LHCN-M2 (cell line): ENCODE data around the gene CYP3A5. TPM values are rescaled to one million over a fixed set of nuclear protein-coding genes. Genes with fewer than 3 reads are reported as not detected.
A peak's percentile ranks its signal among the peaks of the same experiment; 100 is the strongest.
"Not testable (repeated sequence)": the region's sequence is repeated elsewhere in the genome, so short reads cannot be mapped to it uniquely, and the experiment has no call there.

Experiments used
- DNase-seq: peaks from one replicate; pipeline ENCODE4 v3.0.0-alpha.2; 2012; ENCODE audit warnings: low read depth
- polyA plus RNA-seq: library from polyadenylated mRNA; unstranded; fragments of >200 nt; gene quantifications from one replicate; pipeline ENCODE4 v1.2.1, GENCODE V29; 2012; ENCODE audit warnings: missing spikeins
- total RNA-seq: library from RNA; depleted of rRNA; stranded (reverse); fragments of >200 nt; gene quantifications from 2 replicates; pipeline ENCODE4 v1.2.3, GENCODE V29; 2014; rRNA removed

Gene CYP3A5
- total RNA-seq = not detected in 2 replicates
- polyA plus RNA-seq = 0.17 TPM

DNA sequence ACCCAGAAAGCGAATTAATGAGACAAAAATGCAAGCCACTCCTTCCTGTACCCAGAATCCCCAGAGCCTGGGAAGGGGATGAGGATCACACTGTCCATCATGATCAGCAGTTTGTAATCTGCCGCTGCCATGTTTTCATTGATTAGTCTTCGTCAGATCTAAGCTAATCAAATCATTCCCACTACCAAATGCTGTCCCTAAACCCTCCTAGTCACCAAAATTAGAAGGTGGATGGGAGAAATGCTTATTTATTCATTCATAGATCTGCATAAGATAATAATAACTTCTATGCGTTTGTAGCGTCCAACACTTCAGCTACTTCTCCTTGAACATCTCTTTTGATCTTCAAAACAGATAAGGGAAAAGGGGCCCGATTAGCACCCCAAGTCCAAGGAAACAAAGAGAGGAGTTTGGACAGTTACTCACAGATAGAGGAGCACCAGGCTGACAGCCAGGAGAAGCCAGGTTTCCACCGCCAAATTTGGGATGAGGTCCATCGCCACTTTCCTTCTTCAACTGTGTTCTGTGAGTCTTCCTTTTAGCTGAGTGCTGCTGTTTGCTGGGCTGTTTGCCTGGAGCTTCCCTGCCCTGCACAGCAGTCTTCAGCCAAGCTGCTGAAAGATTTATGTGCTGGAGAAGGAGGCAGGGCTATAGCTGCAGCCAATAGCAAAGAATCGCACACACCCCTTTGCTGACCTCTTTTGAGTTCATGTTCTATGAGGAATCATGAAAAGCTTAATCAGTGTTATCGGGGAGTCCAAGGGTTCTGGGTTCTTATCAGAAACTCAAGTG, at the start of gene CYP3A5:
CYP3A5 (minus strand) TSS at position 597 of the 792 bp plus-strand sequence; CDS start at position 497, 100 bp downstream.
- peak; percentile 31 for DNase-seq

DNA sequence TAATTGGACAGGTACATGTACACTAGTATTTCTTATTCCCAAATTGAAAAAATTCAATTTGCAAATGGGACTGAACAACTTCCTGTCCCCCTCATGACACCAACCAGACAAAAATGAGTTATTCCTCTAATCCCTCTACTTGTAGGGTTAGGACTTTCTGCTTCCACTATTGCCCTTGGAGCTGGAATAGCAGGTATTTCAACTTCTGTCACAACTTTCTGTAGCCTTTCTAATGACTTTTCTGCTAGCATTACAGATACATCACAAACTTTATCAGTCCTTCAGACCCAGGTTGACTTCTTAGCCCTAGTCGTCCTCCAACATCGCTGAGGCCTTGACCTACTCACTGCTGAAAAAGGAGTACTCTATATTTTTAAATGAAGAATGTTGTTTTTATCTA, 48.8 kb upstream of the CYP3A5 start:
- DNase-seq = no peak

DNA sequence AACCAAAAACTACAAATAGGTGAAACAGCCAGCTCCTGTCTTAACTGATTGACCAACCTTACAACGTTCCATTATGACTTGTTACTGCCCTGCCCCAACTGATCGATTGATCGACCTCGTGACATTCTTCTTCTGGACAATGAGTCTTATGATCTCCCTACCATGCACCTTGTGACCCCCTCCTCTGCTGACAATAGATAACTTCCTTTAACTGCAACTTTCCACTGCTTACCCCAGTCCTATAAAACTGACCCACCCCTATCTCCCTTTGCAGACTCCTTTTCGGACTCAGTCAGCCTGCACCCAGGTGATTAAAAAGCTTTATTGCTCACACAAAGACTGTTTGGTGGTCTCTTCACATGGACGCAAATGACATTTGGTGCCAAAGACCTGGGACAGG, 43.4 kb upstream of the CYP3A5 start:
- not testable (repeated sequence) for DNase-seq

DNA sequence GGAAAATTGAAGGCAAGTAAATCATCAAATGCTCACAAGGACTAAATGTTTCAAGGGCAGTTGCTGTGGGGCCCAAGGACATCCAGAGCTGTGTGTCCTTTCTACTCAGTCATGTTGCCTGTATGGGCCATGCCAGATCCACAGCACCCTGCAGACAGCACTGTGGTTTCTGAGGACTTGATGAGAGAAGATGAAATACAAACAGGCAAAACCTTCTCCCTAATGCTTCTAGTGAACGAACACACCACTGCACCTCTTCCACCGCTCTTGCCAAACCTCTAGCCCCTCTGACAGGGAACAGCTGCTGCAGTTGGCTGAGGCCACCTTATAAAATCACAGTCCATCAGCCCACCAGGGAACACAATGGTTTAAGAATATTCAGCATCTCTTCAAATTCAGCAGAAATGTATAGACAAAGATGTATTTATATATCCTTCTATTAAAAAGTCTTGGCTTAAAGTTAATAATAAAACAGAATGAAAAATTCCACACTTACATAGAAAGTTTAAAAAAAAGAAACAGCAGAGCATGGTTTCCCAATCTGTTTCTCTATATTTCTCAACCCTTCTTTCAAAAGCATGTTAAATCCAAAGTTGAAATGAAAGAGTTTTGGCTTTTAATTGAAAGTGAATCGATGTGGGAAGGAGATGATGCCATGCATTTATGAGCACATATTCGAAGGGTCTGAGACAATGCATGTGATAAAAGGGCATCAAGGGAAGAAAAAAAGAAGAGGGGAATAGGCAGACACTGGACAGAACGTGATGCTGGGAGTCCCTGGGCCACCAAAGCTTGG, 41.2 kb upstream of the CYP3A5 start:
- no peak for DNase-seq

DNA sequence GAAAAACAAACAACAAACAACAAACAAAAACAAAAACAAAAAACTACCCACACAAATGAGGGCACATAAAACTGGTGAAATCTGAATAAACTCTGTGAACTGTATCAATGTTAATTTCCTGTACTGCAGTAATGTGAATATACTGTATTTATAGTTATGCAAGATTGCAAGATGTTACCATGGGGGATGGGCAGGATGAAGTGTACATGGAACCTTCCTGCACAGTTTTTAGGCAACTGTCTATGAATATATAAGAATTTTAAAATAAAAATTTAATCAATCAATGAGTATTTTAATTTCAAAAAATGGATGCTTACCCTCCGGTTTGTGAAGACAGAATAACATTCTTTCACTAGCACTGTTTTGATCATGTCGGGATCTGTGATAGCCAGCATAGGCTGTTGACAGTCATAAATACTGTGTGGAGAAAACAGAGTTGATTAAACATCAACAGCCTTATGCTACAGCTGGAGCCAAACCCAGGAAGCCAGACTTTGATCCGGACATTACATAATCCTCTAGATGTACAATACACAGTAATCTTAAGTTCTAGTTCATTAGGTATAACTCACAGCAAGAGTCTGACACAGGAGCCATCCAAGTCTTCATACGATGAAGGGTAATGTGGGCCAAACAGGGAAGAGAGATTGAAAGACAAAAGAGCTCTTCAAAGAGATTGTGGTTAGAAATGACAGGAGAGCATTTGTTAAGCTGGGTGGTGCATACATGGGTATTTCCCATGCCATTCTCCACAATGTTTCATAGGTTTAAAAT, 40.4 kb upstream of the CYP3A5 start:
- no peak for DNase-seq

DNA sequence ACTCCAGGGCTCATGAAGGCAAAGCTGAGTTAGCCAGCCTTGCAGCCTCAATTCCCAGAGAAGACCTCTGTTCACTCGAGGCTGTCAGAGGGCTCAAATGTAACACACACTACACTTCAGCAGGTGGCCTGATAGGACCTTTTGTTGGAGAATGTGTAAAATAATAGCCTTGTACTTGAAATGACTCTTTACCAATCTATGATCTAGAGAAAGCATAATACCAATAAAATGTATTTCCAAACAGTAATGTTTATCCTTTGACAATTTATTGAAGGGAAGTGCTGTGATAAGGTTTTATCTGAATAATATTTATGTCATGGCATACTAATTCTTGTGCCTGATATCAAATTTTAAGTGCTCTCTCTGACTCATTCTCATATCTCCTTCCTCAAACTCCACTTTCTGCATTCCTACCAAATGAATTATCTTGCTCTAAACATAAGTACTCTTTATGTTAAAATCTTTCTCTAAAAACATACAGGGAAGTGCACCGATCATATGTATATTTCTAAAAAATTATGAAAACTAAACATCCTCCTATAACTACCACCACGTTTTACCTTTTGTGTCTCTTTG, 34.3 kb upstream of the CYP3A5 start:
- no peak for DNase-seq

DNA sequence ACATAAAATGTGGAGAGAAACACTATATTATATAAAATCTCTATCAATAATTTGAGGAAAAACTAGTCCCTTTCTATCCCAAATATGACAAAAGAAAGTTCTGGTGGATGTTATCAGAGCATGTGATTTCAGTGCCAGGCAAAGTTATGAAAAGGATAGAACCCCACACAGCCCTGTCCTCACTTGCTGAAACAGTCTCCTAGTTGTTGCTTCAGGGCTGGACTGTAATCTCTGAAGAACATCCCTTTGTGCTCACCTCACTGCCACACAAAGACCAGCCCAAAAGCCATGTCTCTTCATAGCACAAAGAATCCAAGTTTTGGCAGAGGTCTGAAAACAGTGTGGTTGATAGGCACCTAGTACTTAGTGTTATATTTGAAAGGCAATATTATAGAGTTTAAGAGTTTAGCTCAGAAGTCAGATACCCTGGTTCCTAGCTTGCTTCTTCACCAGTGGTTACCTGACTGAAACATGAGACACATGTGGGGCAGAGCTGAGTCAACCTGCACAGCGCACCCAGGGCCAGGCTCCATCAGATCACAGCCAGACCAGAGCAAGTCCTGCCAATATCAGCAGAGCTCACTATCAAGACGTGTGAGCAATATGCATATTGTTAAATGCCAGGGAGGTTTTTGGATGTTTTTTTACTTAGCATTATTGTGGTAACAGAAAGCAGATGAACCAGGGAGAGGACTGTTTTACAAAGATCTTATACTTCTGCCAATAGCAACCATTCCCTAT, 30.2 kb upstream of the CYP3A5 start:
- no peak for DNase-seq

DNA sequence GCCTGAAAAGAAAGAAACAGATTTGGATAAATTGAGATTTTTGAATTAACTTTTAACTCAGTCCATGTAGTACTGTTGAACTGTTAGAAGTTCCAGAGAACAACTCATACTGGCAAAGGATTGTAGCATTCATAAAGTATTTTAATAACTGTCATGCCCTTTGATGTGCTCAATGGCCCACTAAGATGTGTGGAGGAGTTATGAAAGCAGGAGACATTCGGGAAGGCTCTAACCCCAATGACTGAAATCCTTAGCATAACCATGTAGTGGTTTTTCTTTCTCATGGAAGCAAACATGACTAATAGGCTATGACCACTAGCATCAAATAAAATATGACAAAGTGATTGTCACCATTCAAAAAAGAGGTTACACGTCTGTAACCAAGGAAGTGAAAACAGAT, 29.5 kb upstream of the CYP3A5 start:
- DNase-seq = no peak

DNA sequence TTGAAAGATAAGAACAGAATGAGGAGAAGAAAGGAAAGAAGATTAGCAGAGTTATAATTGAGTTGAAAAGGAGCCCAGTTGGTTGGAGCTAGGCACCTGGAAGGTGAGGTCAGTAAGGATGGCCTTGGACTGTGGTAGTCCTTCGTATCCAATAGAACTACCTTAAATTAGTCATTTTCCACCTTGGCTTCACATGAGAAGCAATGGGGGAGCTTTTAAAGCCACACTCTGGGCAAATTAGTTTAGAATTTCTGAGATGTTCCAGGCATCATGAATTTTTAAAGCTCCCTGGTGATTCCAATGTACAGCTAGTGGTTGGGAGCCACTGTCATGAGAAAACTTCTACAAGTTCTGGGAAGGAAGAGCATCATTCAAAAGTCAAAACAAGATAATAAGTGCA, 27.3 kb upstream of the CYP3A5 start:
- peak; percentile 27 for DNase-seq

DNA sequence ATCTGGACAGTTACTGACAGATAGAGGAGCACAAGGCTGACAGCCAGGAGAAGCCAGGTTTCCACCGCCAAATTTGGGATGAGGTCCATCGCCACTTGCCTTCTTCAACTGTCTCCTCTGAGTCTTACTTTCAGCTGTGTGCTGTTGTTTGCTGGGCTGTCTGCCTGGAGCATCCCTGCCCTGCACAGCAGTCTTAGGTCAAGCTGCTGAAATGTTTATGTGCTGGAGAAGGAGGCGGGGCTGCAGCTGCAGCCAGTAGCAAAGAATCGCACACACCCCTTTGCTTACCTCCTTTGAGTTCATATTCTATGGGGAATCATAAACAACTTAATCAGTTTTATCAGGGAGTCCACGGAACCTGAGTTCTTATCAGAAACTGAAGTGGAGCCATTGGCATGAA, 20.1 kb upstream of the CYP3A5 start:
- DNase-seq = no peak

DNA sequence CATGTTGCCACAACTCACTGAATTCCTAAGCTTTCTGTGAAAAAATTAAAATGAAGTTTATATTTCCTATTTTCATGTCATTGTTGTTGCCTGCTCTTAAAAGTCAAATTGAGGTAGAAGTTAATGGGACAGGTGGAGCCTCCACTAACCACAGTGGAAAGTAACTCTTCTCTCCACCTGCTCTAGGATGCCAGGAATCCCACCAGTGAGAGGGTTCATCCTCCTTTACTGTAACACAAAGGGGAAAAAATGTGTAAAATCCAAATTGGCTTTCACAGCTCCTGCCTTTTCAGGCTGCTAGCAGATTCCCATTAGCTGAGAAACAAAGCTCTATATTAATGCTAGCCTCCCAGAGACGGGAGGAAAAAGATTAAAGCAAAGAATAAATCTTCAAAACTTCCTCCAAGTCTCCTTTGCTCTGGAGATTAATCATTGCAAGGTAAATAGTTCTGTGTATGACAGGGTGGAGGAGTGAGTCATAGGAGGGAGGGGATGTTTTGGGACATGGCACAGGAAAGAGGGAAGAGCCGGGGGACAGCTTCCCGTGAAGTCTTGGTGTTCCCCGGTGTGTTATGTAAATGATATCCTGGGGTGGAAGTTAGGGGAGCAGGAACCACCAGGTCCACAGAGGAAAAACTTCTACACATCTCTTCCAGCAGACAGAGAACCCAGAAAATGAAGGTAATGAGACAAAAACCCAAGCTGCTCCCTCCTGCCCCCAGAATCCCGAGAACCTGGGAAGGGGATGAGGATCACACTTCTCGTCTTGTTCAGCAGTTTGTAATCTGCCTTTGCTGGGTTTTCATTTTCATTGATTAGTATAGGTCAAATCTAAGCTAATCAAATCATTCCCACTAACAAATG, 19.3 kb upstream of the CYP3A5 start:
- not testable (repeated sequence) for DNase-seq

DNA sequence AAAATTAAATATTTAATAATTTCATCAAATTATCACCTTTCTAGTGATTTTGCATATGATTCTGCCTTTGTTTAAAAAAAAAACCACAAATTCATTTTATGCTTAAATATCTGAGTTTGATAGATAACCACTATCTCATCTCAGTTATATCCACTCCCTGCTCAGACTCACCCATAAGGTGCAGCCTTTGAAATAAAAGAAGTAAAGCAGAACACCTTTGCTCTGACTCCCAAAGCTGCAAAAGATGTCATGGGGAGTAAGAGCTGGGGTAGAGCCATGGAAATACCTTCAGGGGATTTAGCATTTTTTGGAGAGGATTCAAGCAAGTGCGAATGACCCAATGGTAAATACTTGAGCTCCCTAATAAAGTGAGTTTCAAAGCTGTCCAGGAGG, 15.1 kb upstream of the CYP3A5 start:
- DNase-seq = no peak

DNA sequence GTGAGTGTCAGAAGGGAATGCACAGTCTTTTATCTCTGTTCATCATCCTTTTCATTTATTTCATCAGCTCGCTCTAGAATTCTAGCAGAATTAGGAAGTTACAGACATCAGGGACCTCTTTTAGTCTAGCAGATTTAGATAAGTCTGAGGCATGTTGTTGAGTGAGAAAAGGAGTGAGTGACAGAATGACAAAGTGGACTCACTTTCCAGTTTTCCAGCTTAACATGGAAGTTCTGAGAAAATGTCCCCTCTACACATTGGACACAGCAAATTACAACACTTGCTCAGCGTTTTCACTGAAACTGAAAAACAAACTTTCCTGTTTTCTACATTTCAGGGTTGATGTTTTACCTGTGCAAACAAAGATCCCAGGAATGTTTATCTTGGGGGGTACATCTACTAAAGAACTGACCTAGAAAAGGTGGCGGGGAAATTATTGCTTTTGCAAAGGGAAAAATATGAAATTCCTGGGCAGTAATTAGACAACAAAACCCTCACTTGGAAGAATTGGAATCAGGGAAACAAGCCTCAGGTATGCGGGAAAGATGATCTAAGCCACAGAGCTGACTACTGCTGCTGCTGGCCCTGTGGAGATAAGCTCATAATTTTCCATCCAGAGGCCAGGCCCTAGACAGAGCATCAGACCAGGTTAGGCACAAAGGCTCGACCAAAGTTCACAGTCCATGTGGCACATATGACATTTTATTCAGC, 14.6 kb upstream of the CYP3A5 start:
- no peak for DNase-seq

DNA sequence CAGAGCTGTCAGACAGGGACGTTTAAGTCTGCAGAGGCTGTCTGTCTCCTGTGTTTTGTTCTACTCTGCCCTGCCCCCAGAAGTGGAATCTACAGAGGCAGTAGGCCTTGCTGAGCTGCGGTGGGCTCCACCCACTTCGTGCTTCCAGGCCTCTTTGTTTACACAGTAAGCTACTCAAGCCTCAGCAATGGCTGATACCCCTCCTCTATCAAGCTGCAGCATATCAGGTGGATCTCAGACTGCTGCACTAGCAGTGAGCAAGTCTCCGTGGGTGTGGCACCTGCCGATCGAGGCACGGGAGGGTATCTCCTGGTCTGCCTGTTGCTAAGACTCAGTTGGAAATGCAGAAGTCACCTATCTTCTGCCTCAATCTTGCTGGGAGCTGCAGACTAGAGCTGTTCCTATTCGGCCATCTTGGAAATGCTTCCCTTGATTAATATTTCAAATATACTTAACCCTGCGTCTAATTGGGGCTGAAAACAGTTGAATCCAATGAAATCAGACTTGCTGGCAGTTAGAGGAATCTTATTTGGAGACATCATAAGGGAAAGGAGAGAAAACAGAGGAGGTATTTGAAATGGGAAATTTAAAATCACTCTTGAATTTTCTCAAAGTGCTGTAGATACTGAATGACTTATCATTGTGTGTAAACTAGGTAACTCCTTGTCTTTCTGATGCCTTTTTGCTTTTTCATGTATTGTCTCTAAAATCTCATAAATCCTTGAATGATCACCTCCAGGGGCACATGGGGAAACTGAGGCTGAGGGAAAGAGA, 13.8 kb upstream of the CYP3A5 start:
- DNase-seq = no peak

DNA sequence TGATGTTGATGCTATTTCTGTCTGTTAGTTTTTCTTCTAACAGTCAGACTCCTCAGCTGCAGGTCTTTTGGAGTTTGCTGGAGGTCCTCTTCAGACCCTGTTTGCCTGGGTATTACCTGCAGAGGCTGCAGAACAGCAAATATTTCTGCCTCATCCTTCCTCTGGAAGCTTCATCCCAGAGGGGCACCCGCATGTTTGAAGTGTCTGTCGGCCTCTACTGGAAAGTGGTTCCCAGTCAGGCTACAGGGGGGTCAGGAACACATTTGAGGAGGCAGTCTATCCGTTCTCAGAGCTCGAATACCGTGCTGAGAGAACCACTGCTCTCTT, 13.3 kb upstream of the CYP3A5 start:
- no peak for DNase-seq

DNA sequence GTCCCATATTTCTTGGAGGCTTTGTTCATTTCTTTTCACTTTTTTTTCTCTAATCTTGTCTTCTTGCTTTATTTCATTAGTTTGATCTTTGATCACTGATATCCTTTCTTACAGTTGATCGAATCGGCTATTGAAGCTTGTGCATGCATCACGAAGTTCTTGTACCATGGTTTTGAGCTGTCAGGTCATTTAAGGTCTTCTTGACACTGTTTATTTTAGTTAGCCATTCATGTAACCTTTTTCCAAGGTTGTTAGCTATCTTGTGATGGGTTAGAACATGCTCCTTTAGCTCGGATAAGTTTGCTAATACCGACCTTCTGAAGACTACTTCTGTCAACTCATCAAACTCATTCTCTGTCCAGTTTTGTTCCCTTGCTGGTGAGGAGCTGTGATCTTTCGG, 12.8 kb upstream of the CYP3A5 start:
- not testable (repeated sequence) for DNase-seq

DNA sequence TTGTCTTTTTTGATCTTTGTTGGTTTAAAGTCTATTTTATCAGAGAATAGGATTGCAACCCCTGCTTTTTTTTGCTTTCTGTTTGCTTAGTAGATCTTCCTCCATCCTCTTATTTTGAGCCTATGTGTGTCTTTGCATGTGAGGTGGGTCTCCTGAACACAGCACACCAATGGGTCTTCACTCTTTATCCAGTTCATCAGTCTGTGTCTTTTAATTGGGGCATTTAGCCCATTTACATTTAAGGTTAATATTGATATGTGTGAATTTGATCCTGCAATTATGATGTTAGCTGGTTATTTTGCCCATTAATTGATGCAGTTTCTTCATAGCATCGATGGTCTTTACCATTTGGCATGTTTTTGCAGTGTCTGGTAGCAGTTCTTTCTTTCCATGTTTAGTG, 11.9 kb upstream of the CYP3A5 start:
- DNase-seq = not testable (repeated sequence)

DNA sequence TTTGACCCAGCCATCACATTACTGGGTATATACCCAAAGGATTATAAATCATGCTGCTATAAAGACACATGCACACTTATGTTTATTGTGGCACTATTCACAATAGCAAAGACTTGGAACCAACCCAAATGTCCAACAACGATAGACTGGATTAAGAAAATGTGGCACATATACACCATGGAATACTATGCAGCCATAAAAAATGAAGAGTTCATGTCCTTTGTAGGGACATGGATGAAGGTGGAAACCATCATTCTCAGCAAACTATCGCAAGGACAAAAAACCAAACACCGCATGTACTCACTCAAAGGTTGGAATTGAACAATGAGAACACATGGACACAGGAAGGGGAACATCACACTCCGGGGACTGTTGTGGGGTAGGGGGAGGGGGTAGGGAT, 11.1 kb upstream of the CYP3A5 start:
- not testable (repeated sequence) for DNase-seq
